PC-3 (cell line): ENCODE results near the gene PSRC1. TPM values are rescaled to one million over a fixed set of nuclear protein-coding genes. Genes with fewer than 3 reads are reported as not detected.

ENCODE experiments used
- ATAC-seq: fragments of 200-7000 bp; cut with Tn5 transposase; 2 replicates; pipeline ENCODE4 v1.9.1; 2020; ENCODE audit warnings: mild to moderate bottlenecking, moderate library complexity
- BruUV-seq: library from RNA; stranded (reverse); fragments of 400-500 nt; replicated peaks from 2 replicates; lab custom pipeline; 2021; lab: Mats Ljungman, UMichigan
- CTCF ChIA-PET: fragments of 300-600 bp; sonication (Branson Sonifier 250); formaldehyde crosslinking; loops from one replicate; lab custom pipeline; 2022; ENCODE audit warnings: antibody characterized with exemption; lab: Charles Lee
- POLR2A ChIA-PET: fragments of 300-600 bp; sonication (Branson Sonifier 250); formaldehyde crosslinking; loops from one replicate; lab custom pipeline; 2022; ENCODE audit warnings: antibody characterized with exemption; ENCODE audit not compliant: unreplicated experiment; lab: Charles Lee
- DNase-seq: peaks from one replicate; pipeline ENCODE4 v3.0.0-alpha.2; 2015
- H2AFZ ChIP-seq: fragments of 300-600 bp; sonication (generic); 2 replicates; pipeline ENCODE4 v1.6.0; 2016; ENCODE audit warnings: antibody characterized with exemption, low read length
- H3F3A ChIP-seq: fragments of 300-600 bp; sonication (generic); one replicate; pipeline ENCODE4 v1.6.0; 2017; ENCODE audit warnings: antibody characterized with exemption, low read length, control low read depth, mild to moderate bottlenecking; ENCODE audit not compliant: unreplicated experiment
- H3K27ac ChIP-seq: fragments of 300-600 bp; sonication (generic); 2 replicates; pipeline ENCODE4 v1.5.1; 2016; ENCODE audit warnings: mild to moderate bottlenecking, low read length
- H3K27me3 ChIP-seq: fragments of 300-600 bp; sonication (generic); 2 replicates; pipeline ENCODE4 v1.6.1; 2016; ENCODE audit warnings: low read length, mixed read lengths
- H3K36me3 ChIP-seq: fragments of 300-600 bp; sonication (generic); 2 replicates; pipeline ENCODE4 v1.6.1; 2016; ENCODE audit warnings: low read depth, mixed run types, low read length, mixed read lengths
- H3K4me1 ChIP-seq: fragments of 300-600 bp; sonication (generic); 2 replicates; pipeline ENCODE4 v1.5.1; 2016; ENCODE audit warnings: low read length; ENCODE audit not compliant: insufficient read depth
- H3K4me2 ChIP-seq: fragments of 300-600 bp; sonication (generic); 2 replicates; pipeline ENCODE4 v1.6.0; 2016; ENCODE audit warnings: low read length
- H3K4me3 ChIP-seq: fragments of 300-600 bp; sonication (generic); 2 replicates; pipeline ENCODE4 v1.5.1; 2016; ENCODE audit warnings: mild to moderate bottlenecking, low read length, mixed read lengths
- H3K79me2 ChIP-seq: fragments of 300-600 bp; sonication (generic); 2 replicates; pipeline ENCODE4 v1.6.1; 2017; ENCODE audit warnings: low read length, mixed read lengths
- H3K9ac ChIP-seq: fragments of 300-600 bp; sonication (generic); 2 replicates; pipeline ENCODE4 v1.6.0; 2016; ENCODE audit warnings: mild to moderate bottlenecking, low read length
- H3K9me2 ChIP-seq: fragments of 300-600 bp; sonication (generic); replicated peaks from 2 replicates; pipeline ENCODE4 v1.6.1; 2016; ENCODE audit warnings: mixed run types, low read length, mixed read lengths
- H3K9me3 ChIP-seq: fragments of 300-600 bp; sonication (generic); 2 replicates; pipeline ENCODE4 v1.6.1; 2016; ENCODE audit warnings: low read length, mixed read lengths
- H4K20me1 ChIP-seq: fragments of 300-600 bp; sonication (generic); 2 replicates; pipeline ENCODE4 v1.6.1; 2016; ENCODE audit warnings: low read length, mixed read lengths
- CTCF ChIP-seq: fragments of 300-600 bp; sonication (generic); conservative IDR thresholded peaks from 2 replicates; pipeline ENCODE4 v1.5.1; 2017; ENCODE audit warnings: antibody characterized with exemption, low read depth, mild to moderate bottlenecking, low read length
- EZH2 ChIP-seq: fragments of 300-600 bp; sonication (generic); IDR thresholded peaks from one replicate; pipeline ENCODE4 v1.6.1; 2017; ENCODE audit warnings: antibody characterized with exemption, mild to moderate bottlenecking, low read length; ENCODE audit not compliant: unreplicated experiment
- EZH2phosphoT487 ChIP-seq: fragments of 300-600 bp; sonication (generic); IDR thresholded peaks from 2 replicates; pipeline ENCODE4 v1.6.1; 2018; ENCODE audit warnings: mild to moderate bottlenecking, antibody characterized with exemption, low read length, borderline replicate concordance
- intact Hi-C: fragments of 100-400 bp; cut with micrococcal nuclease; formaldehyde crosslinking; loops from 2 replicates; pipeline ENCODE4 v1.9.0; 2023
- total RNA-seq: library from RNA; depleted of rRNA; stranded (reverse); fragments of >200 nt; gene quantifications from 2 replicates; pipeline ENCODE4 v1.2.3, GENCODE V29; 2014

Gene PSRC1
- total RNA-seq, 1 experiment from 2014 or later: 33.8 TPM

GRCh38 chr1:109249654-109250401 lies 33.1 kb downstream of the PSRC1 start:
- ChIA-PET POLR2A (no interaction called here), CTCF (no interaction called here)
- no peak for TF ChIP-seq EZH2
- no peak for TF ChIP-seq CTCF
- no peak for TF ChIP-seq EZH2phosphoT487
- no peaks in the 10 kb centered on the region for H3K9me2 ChIP-seq
- ATAC-seq (peak; percentile 49), DNase-seq (no peak)
- H3K27me3 ChIP-seq: no peaks in the 10 kb centered on the region
- intact Hi-C loops: loop anchor here (1.0 kb wide), 1 partner anchor 9 kb away; no protein-coding TSS in a partner anchor
- no peaks in the 10 kb centered on the region for H3K36me3 ChIP-seq
- H3K9me3 ChIP-seq: no peaks in the 10 kb centered on the region
- BruUV-seq: no TSS peak
- peak overlapping the region; percentile 35; the same call in 1 of the 2 replicates for H2AFZ ChIP-seq
- no peak overlapping the region for H3K9ac ChIP-seq
- peak overlapping the region; percentile 83 for H3K4me2 ChIP-seq
- peak overlapping the region; percentile 58 for H3K4me3 ChIP-seq
- H3K4me1 ChIP-seq: peaks cover 8% of the 10 kb centered on the region; the same call in 1 of the 2 replicates
- H3F3A ChIP-seq: no peaks in the 10 kb centered on the region
- no peaks in the 10 kb centered on the region for H3K79me2 ChIP-seq
- no peaks in the 10 kb centered on the region for H4K20me1 ChIP-seq
- H3K27ac ChIP-seq: no peak overlapping the region

GRCh38 chr1:109248797-109249629 lies 33.9 kb downstream of the PSRC1 start, which contains the start of gene CELSR2:
Gene CELSR2 (plus strand): TSS chr1:109249539. CDS start chr1:109250080, 541 bp downstream.
- Histone ChIP-seq H3K9me2 (no peaks in the 10 kb centered on the region), H3K79me2 (no peaks in the 10 kb centered on the region), H3K9me3 (no peaks in the 10 kb centered on the region), H3K36me3 (no peaks in the 10 kb centered on the region), H3K9ac (no peak within 1 kb of the TSS), H3K4me2 (peak within 1 kb of the TSS; percentile 83), H4K20me1 (no peaks in the 10 kb centered on the region), H2AFZ (peak within 1 kb of the TSS; percentile 72), H3K4me1 (peaks cover 8% of the 10 kb centered on the region; the same call in 1 of the 2 replicates), H3K27me3 (no peaks in the 10 kb centered on the region), H3K27ac (no peak within 1 kb of the TSS), H3K4me3 (peak within 1 kb of the TSS; percentile 58), H3F3A (no peaks in the 10 kb centered on the region)
- ChIA-PET POLR2A (no interaction called here), CTCF (no interaction called here)
- intact Hi-C loops: loop anchor here (1.0 kb wide), 1 partner anchor 8 kb away; no protein-coding TSS in a partner anchor
- peak; percentile 95 for ATAC-seq
- DNase-seq: peak; percentile 77
- no TSS peak for BruUV-seq
- TF ChIP-seq CTCF: no peak
- TF ChIP-seq EZH2: no peak
- TF ChIP-seq EZH2phosphoT487: no peak
